K562 (cell line): ENCODE measurements around the gene TM9SF3. TPM values are rescaled to one million over a fixed set of nuclear protein-coding genes. Genes with fewer than 3 reads are reported as not detected.

Experiments used
- ATAC-seq: fragments of 200-7000 bp; cut with Tn5 transposase; 3 replicates; pipeline ENCODE4 v1.9.1; 2020; ENCODE audit warnings: moderate library complexity
- BruUV-seq: library from RNA; stranded (reverse); fragments of 400-500 nt; replicated peaks from 2 replicates; lab custom pipeline; 2021; lab: Mats Ljungman, UMichigan
- CTCF ChIA-PET: fragments of 300-600 bp; formaldehyde crosslinking; extraction: SDS; loops from one replicate; lab custom pipeline; 2021; ENCODE audit warnings: low intra/inter-chr PET ratio; lab: Yijun Ruan, JAX
- POLR2A ChIA-PET: fragments of 300-600, 350-650 bp; sonication (Branson Sonifier 250); formaldehyde crosslinking; extraction: SDS; loops from one replicate; lab custom pipeline; 2021; ENCODE audit warnings: antibody characterized with exemption, inconsistent platforms; lab: Yijun Ruan, JAX
- DNase-seq, 4 experiments: peaks; one replicate each; pipeline versions ENCODE4 v3.0.0 to v3.0.0-alpha.2; 2011 to 2018; ENCODE audit warnings: low spot score in 3 of 4, mixed read lengths in 3 of 4; ENCODE audit errors: extremely low read depth in 1 of 4
- FAIRE-seq: peaks from 2 replicates; lab custom pipeline; 2011; peaks lifted over from hg19 to GRCh38; lab: Jason Lieb, UNC
- H2AFZ ChIP-seq: 2 replicates; pipeline ENCODE4 v1.6.0; 2011; ENCODE audit warnings: low read depth, low read length, control low read depth, inconsistent platforms
- H3K27ac ChIP-seq: fragments of 200-600 bp; 3 replicates; pipeline ENCODE4 v1.8.0; 2011; ENCODE audit warnings: low read depth, mild to moderate bottlenecking, control low read depth, inconsistent platforms, low read length, moderate library complexity, mixed read lengths; ENCODE audit errors: extremely low read depth
- H3K27me3 ChIP-seq, 2 experiments: fragments of 300-600 bp in 1 of 2; 2 replicates in 1 of 2; 3 replicates in 1 of 2; pipeline versions ENCODE4 v1.6.0 to v1.8.0; 2011; ENCODE audit warnings: inconsistent platforms in 2 of 2, low read length in 2 of 2, mild to moderate bottlenecking in 1 of 2, mixed read lengths in 1 of 2, moderate library complexity in 1 of 2; ENCODE audit not compliant: control insufficient read depth in 2 of 2, insufficient read depth in 2 of 2
- H3K36me3 ChIP-seq: fragments of 300-600 bp; 3 replicates; pipeline ENCODE4 v1.8.0; 2011; ENCODE audit warnings: mild to moderate bottlenecking, low read length, inconsistent platforms; ENCODE audit not compliant: control insufficient read depth, insufficient read depth
- H3K4me1 ChIP-seq, 2 experiments: fragments of 200-600 bp in 1 of 2; replicated peaks in 1 of 2; 2 replicates in 1 of 2; 3 replicates in 1 of 2; pipeline versions ENCODE4 v1.5.1 to v1.8.0; 2011; ENCODE audit warnings: inconsistent platforms in 2 of 2, low read length in 2 of 2, mild to moderate bottlenecking in 1 of 2, mixed read lengths in 1 of 2, moderate library complexity in 1 of 2; ENCODE audit not compliant: control insufficient read depth in 2 of 2, insufficient read depth in 2 of 2
- H3K4me2 ChIP-seq: 2 replicates; pipeline ENCODE4 v1.6.1; 2011; ENCODE audit warnings: low read length, control low read depth, inconsistent platforms, mixed read lengths; ENCODE audit not compliant: insufficient read depth
- H3K4me3 ChIP-seq: fragments of 200-600 bp; sonication (generic), shearing (Covaris generic); 2 replicates; pipeline ENCODE4 v1.5.1; 2016; ENCODE audit warnings: control low read depth, inconsistent platforms
- H3K79me2 ChIP-seq: fragments of 200-600 bp; 3 replicates; pipeline ENCODE4 v1.8.0; 2011; ENCODE audit warnings: low read length, inconsistent platforms; ENCODE audit not compliant: control insufficient read depth, insufficient read depth
- H3K9ac ChIP-seq, 2 experiments: 2 replicates each; pipeline versions ENCODE4 v1.6.0 to v1.6.1; 2011; ENCODE audit warnings: low read depth in 2 of 2, low read length in 2 of 2, control low read depth in 1 of 2, inconsistent platforms in 1 of 2, mild to moderate bottlenecking in 1 of 2, mixed read lengths in 1 of 2; ENCODE audit not compliant: insufficient read depth in 1 of 2
- H3K9me1 ChIP-seq: one replicate; pipeline ENCODE4 v1.6.0; 2011; ENCODE audit warnings: inconsistent platforms, mild to moderate bottlenecking, low read length, moderate library complexity; ENCODE audit not compliant: control insufficient read depth, insufficient read depth
- H3K9me3 ChIP-seq: replicated peaks from 2 replicates; pipeline ENCODE4 v1.5.1; 2011; ENCODE audit warnings: low read depth, low read length, inconsistent platforms; ENCODE audit not compliant: control insufficient read depth, insufficient read depth
- H4K20me1 ChIP-seq: replicated peaks from 2 replicates; pipeline ENCODE4 v1.6.1; 2011; ENCODE audit warnings: low read length, inconsistent platforms, mixed read lengths; ENCODE audit not compliant: control insufficient read depth, insufficient read depth
- CBFA2T3 ChIP-seq: fragments of 450-650 bp; IDR thresholded peaks from 2 replicates; pipeline ENCODE4 v1.6.1; 2017
- NR2F6 ChIP-seq: fragments of 450-650 bp; formaldehyde crosslinking; IDR thresholded peaks from 2 replicates; pipeline ENCODE4 v1.4.0; 2020; ENCODE audit warnings: mild to moderate bottlenecking
- YBX1 ChIP-seq: fragments of 450-650 bp; IDR thresholded peaks from 2 replicates; pipeline ENCODE4 v1.7.1; 2016; ENCODE audit warnings: mild to moderate bottlenecking
- ZNF644 ChIP-seq: fragments of 200-800 bp; sonication (Bioruptor generic); IDR thresholded peaks from 2 replicates; pipeline ENCODE4 v1.6.1; 2016; ENCODE audit warnings: low read depth, missing genetic modification characterization, missing compliant biosample characterization
- WGBS: fragments of 100-300 bp; shearing (Covaris generic); methylation state at CpG from one replicate; pipeline ENCODE4 v1.1.6; 2016; ENCODE audit warnings: low coverage, mixed read lengths; ENCODE audit not compliant: insufficient coverage; ENCODE audit errors: missing lambda C conversion rate; 5-methylcytosine and 5-hydroxymethylcytosine counted together
- in situ Hi-C: fragments of 300-500 bp; cut with MboI; formaldehyde crosslinking; loops from 4 replicates; pipeline ENCODE4 v1.15.0; 2018; ENCODE audit warnings: inconsistent platforms, mixed read lengths
- intact Hi-C: fragments of 100-400 bp; cut with micrococcal nuclease; formaldehyde crosslinking; loops from 2 replicates; pipeline ENCODE4 v1.14.2; 2022
- polyA plus RNA-seq, 8 experiments: library from polyadenylated mRNA; depleted of rRNA in 4 of 8; stranded (reverse) in 5 of 8; unstranded in 3 of 8; fragments of >200 nt; fragmentation: Nextera tagmentation in 2 of 8; fragmentation: Illumina TruSeq in 1 of 8; extraction: Ambion mirVana in 2 of 8; extraction: Trizol in 1 of 8; gene quantifications; 2 replicates each; pipeline versions ENCODE4 v1.2.1 to v1.2.3, GENCODE V29; 2011 to 2014; ENCODE audit warnings: inconsistent platforms in 1 of 8, missing spikeins in 1 of 8
- small RNA-seq: library from RNA; depleted of rRNA; stranded (forward); fragments of <200 nt; gene quantifications from one replicate; pipeline ENCODE3, GENCODE V24; 2014
- total RNA-seq, 7 experiments: library from RNA; depleted of rRNA in 6 of 7; stranded (reverse); fragments of >200 nt in 6 of 7; fragmentation: Illumina TruSeq in 2 of 7; extraction: Trizol in 2 of 7; gene quantifications; 2 replicates each; pipeline versions ENCODE4 v1.2.1 to v1.2.3, GENCODE V29; 2011 to 2021; ENCODE audit warnings: low replicate concordance in 1 of 7

The TM9SF3 gene
- total and polyA plus RNA-seq, 9 of the 15 experiments (the other 6 are each of a cell fraction or from before 2014, with no cell fraction given): 16.1 to 63.1 (median 34.9) TPM

GRCh38 chr10:96468845-96469244 is 118.0 kb downstream of the TM9SF3 start:
- peaks cover 0 to 9% of the 10 kb centered on the region in 2 experiments; a peak in 2 of 5 replicates for H3K27me3 ChIP-seq
- no TSS peak for BruUV-seq
- H3K4me3 ChIP-seq: no peak overlapping the region
- H2AFZ ChIP-seq: no peak overlapping the region
- H3K9me1 ChIP-seq: no peaks in the 10 kb centered on the region
- H3K9me3 ChIP-seq: no peaks in the 10 kb centered on the region
- no peak overlapping the region for H3K4me2 ChIP-seq
- ATAC-seq (no peak), DNase-seq (no peak), FAIRE-seq (no peak)
- in situ Hi-C loops: no loop called here
- no peaks in the 10 kb centered on the region for H3K79me2 ChIP-seq
- no peaks in the 10 kb centered on the region for H3K36me3 ChIP-seq
- CTCF ChIA-PET: no interaction called here
- no peaks in the 10 kb centered on the region for H3K4me1 ChIP-seq
- TF ChIP-seq YBX1 (no peak), NR2F6 (CRISPR knock-in tag) (no peak), CBFA2T3 (no peak), ZNF644 (tag) (no peak)
- TF ChIP-seq, all 486 proteins: peak for 0
- H3K9ac ChIP-seq: no peak overlapping the region
- no peaks in the 10 kb centered on the region; the same call in 1 of the 2 replicates for H4K20me1 ChIP-seq
- no peak overlapping the region for H3K27ac ChIP-seq
- WGBS: 0% methylated on average over 4 of the region's 5 CpGs
- POLR2A ChIA-PET: no interaction called here
- intact Hi-C loops: no loop called here

Small RNAs within 50 kb of the gene (small RNA-seq; reads per million reads assigned to genes)
- 0.40 reads per million, percentile 11 among the genes with 10 or more reads in this experiment for gene RNA5SP324

Other genes starting within 250 kb of the TM9SF3 start
- gene OPALIN, start 228.0 kb downstream of the TM9SF3 start, total RNA-seq (2014; rRNA removed): not detected in 2 replicates
- not detected in 2 replicates for gene OPALIN, start 228.0 kb downstream of the TM9SF3 start, total RNA-seq (2014; rRNA removed; fragmentation: Illumina TruSeq; extraction: Trizol)
- not detected in 2 replicates for gene OPALIN, start 228.0 kb downstream of the TM9SF3 start, total RNA-seq (2015; rRNA removed; fragmentation: Illumina TruSeq; extraction: Trizol)
- not detected in 2 replicates for gene OPALIN, start 228.0 kb downstream of the TM9SF3 start, total RNA-seq (2021)
- not detected in 2 replicates for gene OPALIN, start 228.0 kb downstream of the TM9SF3 start, polyA plus RNA-seq (2011; rRNA removed)
- gene OPALIN, start 228.0 kb downstream of the TM9SF3 start, polyA plus RNA-seq (2014; fragmentation: Illumina TruSeq; extraction: Trizol): not detected in 2 replicates
- gene OPALIN, start 228.0 kb downstream of the TM9SF3 start, polyA plus RNA-seq (2014; fragmentation: Nextera tagmentation; extraction: Ambion mirVana): not detected
- not detected in 2 replicates for gene OPALIN, start 228.0 kb downstream of the TM9SF3 start, polyA plus RNA-seq (2014; rRNA removed)
- gene TLL2, start 73.1 kb downstream of the TM9SF3 start, total RNA-seq (2014; rRNA removed): not detected in 2 replicates
- not detected in 2 replicates for gene TLL2, start 73.1 kb downstream of the TM9SF3 start, total RNA-seq (2014; rRNA removed; fragmentation: Illumina TruSeq; extraction: Trizol)
- gene TLL2, start 73.1 kb downstream of the TM9SF3 start, total RNA-seq (2015; rRNA removed; fragmentation: Illumina TruSeq; extraction: Trizol): not detected in 2 replicates
- 0.09 TPM in 1 of 2 replicates, not detected in the other for gene TLL2, start 73.1 kb downstream of the TM9SF3 start, total RNA-seq (2021)
- not detected in 2 replicates for gene TLL2, start 73.1 kb downstream of the TM9SF3 start, polyA plus RNA-seq (2011; rRNA removed)
- not detected in 2 replicates for gene TLL2, start 73.1 kb downstream of the TM9SF3 start, polyA plus RNA-seq (2014; fragmentation: Illumina TruSeq; extraction: Trizol)
- not detected for gene TLL2, start 73.1 kb downstream of the TM9SF3 start, polyA plus RNA-seq (2014; fragmentation: Nextera tagmentation; extraction: Ambion mirVana)
- gene TLL2, start 73.1 kb downstream of the TM9SF3 start, polyA plus RNA-seq (2014; rRNA removed): not detected in 2 replicates
- 1.5 and 1.6 TPM in 2 replicates for gene PIK3AP1, start 133.5 kb upstream of the TM9SF3 start, total RNA-seq (2014; rRNA removed)
- gene PIK3AP1, start 133.5 kb upstream of the TM9SF3 start, total RNA-seq (2014; rRNA removed; fragmentation: Illumina TruSeq; extraction: Trizol): 1.6 TPM in 2 replicates
- 1.1 and 1.5 TPM in 2 replicates for gene PIK3AP1, start 133.5 kb upstream of the TM9SF3 start, total RNA-seq (2015; rRNA removed; fragmentation: Illumina TruSeq; extraction: Trizol)
- 1.4 TPM in 2 replicates for gene PIK3AP1, start 133.5 kb upstream of the TM9SF3 start, total RNA-seq (2021)
- 2.4 and 5.1 TPM in 2 replicates for gene PIK3AP1, start 133.5 kb upstream of the TM9SF3 start, polyA plus RNA-seq (2011; rRNA removed)
- 1.7 and 1.9 TPM in 2 replicates for gene PIK3AP1, start 133.5 kb upstream of the TM9SF3 start, polyA plus RNA-seq (2014; fragmentation: Illumina TruSeq; extraction: Trizol)
- gene PIK3AP1, start 133.5 kb upstream of the TM9SF3 start, polyA plus RNA-seq (2014; fragmentation: Nextera tagmentation; extraction: Ambion mirVana): under 1 TPM; 0.20 to 0.35 TPM
- 1.2 and 1.3 TPM in 2 replicates for gene PIK3AP1, start 133.5 kb upstream of the TM9SF3 start, polyA plus RNA-seq (2014; rRNA removed)
- 7.2 and 9.3 TPM in 2 replicates for gene LCOR, start 245.3 kb upstream of the TM9SF3 start, total RNA-seq (2014; rRNA removed)
- 16.9 and 18.2 TPM in 2 replicates for gene LCOR, start 245.3 kb upstream of the TM9SF3 start, total RNA-seq (2014; rRNA removed; fragmentation: Illumina TruSeq; extraction: Trizol)
- 14.9 and 15.7 TPM in 2 replicates for gene LCOR, start 245.3 kb upstream of the TM9SF3 start, total RNA-seq (2015; rRNA removed; fragmentation: Illumina TruSeq; extraction: Trizol)
- gene LCOR, start 245.3 kb upstream of the TM9SF3 start, total RNA-seq (2021): 20.3 and 23.7 TPM in 2 replicates
- 8.6 and 9.5 TPM in 2 replicates for gene LCOR, start 245.3 kb upstream of the TM9SF3 start, polyA plus RNA-seq (2011; rRNA removed)
- 7.4 and 14.4 TPM in 2 replicates for gene LCOR, start 245.3 kb upstream of the TM9SF3 start, polyA plus RNA-seq (2014; fragmentation: Illumina TruSeq; extraction: Trizol)
- 1 to 10 TPM; 3.6 to 7.2 TPM for gene LCOR, start 245.3 kb upstream of the TM9SF3 start, polyA plus RNA-seq (2014; fragmentation: Nextera tagmentation; extraction: Ambion mirVana)
- 9.7 and 25.2 TPM in 2 replicates for gene LCOR, start 245.3 kb upstream of the TM9SF3 start, polyA plus RNA-seq (2014; rRNA removed)